A549 (cell line): Measurements from ENCODE around the gene VARS2. TPM values are rescaled to one million over a fixed set of nuclear protein-coding genes. Genes with fewer than 3 reads are reported as not detected.
A peak's percentile ranks its signal among the peaks of the same experiment; 100 is the strongest.
"Not testable (repeated sequence)": the region's sequence is repeated elsewhere in the genome, so short reads cannot be mapped to it uniquely, and the experiment has no call there.

Experiments used
- ATAC-seq, 2 experiments: fragments of 200-7000 bp in 1 of 2; fragments of >200 bp in 1 of 2; cut with Nextera tagmentation in 1 of 2; cut with Tn5 transposase in 1 of 2; 3 replicates each; pipeline versions ENCODE4 v1.8.0 to v1.9.1; 2018 to 2020; ENCODE audit warnings: mild to moderate bottlenecking in 1 of 2, moderate library complexity in 1 of 2
- CTCF ChIA-PET: fragments of 300-600 bp; sonication (Branson Sonifier 250); formaldehyde crosslinking; extraction: SDS; loops from one replicate; lab custom pipeline; 2021; ENCODE audit warnings: antibody characterized with exemption, inconsistent platforms; lab: Yijun Ruan, JAX
- POLR2A ChIA-PET: fragments of 350-600 bp; formaldehyde crosslinking; extraction: SDS; loops from one replicate; lab custom pipeline; 2021; ENCODE audit warnings: antibody characterized with exemption, inconsistent platforms; lab: Yijun Ruan, JAX
- DNase-seq, 2 experiments: peaks; one replicate each; pipeline versions ENCODE4 v3.0.0 to v3.0.0-alpha.2; 2011 to 2016; ENCODE audit warnings: low read depth in 1 of 2, low spot score in 1 of 2
- FAIRE-seq: peaks from 2 replicates; lab custom pipeline; 2011; peaks lifted over from hg19 to GRCh38; lab: Jason Lieb, UNC
- H3K27ac ChIP-seq, 2 experiments: fragments of >200 bp; sonication (Bioruptor Twin); formaldehyde crosslinking; 3 replicates each; pipeline ENCODE4 v1.5.1; 2016 to 2017
- H3K4me1 ChIP-seq: fragments of >200 bp; sonication (Bioruptor Twin); formaldehyde crosslinking; 3 replicates; pipeline ENCODE4 v1.6.1; 2016
- H3K4me2 ChIP-seq: fragments of >200 bp; sonication (Bioruptor Twin); formaldehyde crosslinking; 3 replicates; pipeline ENCODE4 v1.6.1; 2016
- H3K4me3 ChIP-seq: fragments of >200 bp; sonication (Bioruptor Twin); formaldehyde crosslinking; 3 replicates; pipeline ENCODE4 v1.5.1; 2016
- H3K9me3 ChIP-seq: fragments of >200 bp; sonication (Bioruptor Twin); formaldehyde crosslinking; 3 replicates; pipeline ENCODE4 v1.6.1; 2016
- CEBPB ChIP-seq, 2 experiments: fragments of >200 bp in 1 of 2; sonication (Bioruptor Twin) in 1 of 2; formaldehyde crosslinking in 1 of 2; IDR thresholded peaks; 2 replicates each; pipeline ENCODE4 v1.6.1; 2012 to 2016
- CHD4 ChIP-seq: fragments of 200-600 bp; sonication (generic); IDR thresholded peaks from 2 replicates; pipeline ENCODE4 v1.6.1; 2016; ENCODE audit warnings: antibody characterized with exemption, mild to moderate bottlenecking, borderline replicate concordance
- EHF ChIP-seq: fragments of 250-450 bp; sonication (Bioruptor Pico); IDR thresholded peaks from 2 replicates; pipeline ENCODE4 v1.5.0; 2020; ENCODE audit warnings: mild to moderate bottlenecking
- EHMT2 ChIP-seq: fragments of 200-600 bp; sonication (generic); IDR thresholded peaks from 2 replicates; pipeline ENCODE4 v1.6.1; 2016; ENCODE audit warnings: antibody characterized with exemption, low read depth, mild to moderate bottlenecking, moderate library complexity
- ESRRA ChIP-seq: fragments of 150-350 bp; IDR thresholded peaks from 2 replicates; pipeline ENCODE4 v1.6.1; 2014; ENCODE audit warnings: mild to moderate bottlenecking, low read length, borderline replicate concordance
- FOXS1 ChIP-seq: fragments of 250-450 bp; sonication (Bioruptor Pico); IDR thresholded peaks from 2 replicates; pipeline ENCODE4 v1.5.0; 2020; ENCODE audit warnings: mild to moderate bottlenecking, moderate library complexity
- GATA3 ChIP-seq: IDR thresholded peaks from 2 replicates; pipeline ENCODE4 v1.6.1; 2012; ENCODE audit warnings: borderline replicate concordance
- HDAC2 ChIP-seq: fragments of 200-600 bp; sonication (generic); IDR thresholded peaks from 2 replicates; pipeline ENCODE4 v1.6.1; 2016
- HOXB13 ChIP-seq: fragments of 250-450 bp; sonication (Bioruptor Pico); IDR thresholded peaks from 2 replicates; pipeline ENCODE4 v1.5.0; 2020; ENCODE audit warnings: low read depth, mild to moderate bottlenecking, moderate library complexity
- HOXB5 ChIP-seq: fragments of 250-450 bp; sonication (Bioruptor Pico); IDR thresholded peaks from 2 replicates; pipeline ENCODE4 v1.5.0; 2020; ENCODE audit warnings: mild to moderate bottlenecking, moderate library complexity
- JUN ChIP-seq, 2 experiments: fragments of >200 bp; sonication (Bioruptor Twin); formaldehyde crosslinking; IDR thresholded peaks; 2 replicates in 1 of 2; 3 replicates in 1 of 2; pipeline ENCODE4 v1.6.1; 2016 to 2017
- MAFK ChIP-seq: fragments of 450-650 bp; IDR thresholded peaks from 2 replicates; pipeline ENCODE4 v1.6.1; 2014; ENCODE audit not compliant: partially characterized antibody
- MYC ChIP-seq: IDR thresholded peaks from 2 replicates; pipeline ENCODE4 v1.6.1; 2012; ENCODE audit warnings: mild to moderate bottlenecking, inconsistent platforms, low read length, improper control_type of control experiment, borderline replicate concordance
- PHF8 ChIP-seq: fragments of 200-600 bp; sonication (generic); IDR thresholded peaks from 2 replicates; pipeline ENCODE4 v1.6.1; 2016; ENCODE audit warnings: low read depth, mild to moderate bottlenecking, antibody characterized with exemption, moderate library complexity, borderline replicate concordance
- RAD21 ChIP-seq, 2 experiments: fragments of >200 bp in 1 of 2; sonication (Bioruptor Twin) in 1 of 2; formaldehyde crosslinking in 1 of 2; IDR thresholded peaks in 1 of 2; conservative IDR thresholded peaks in 1 of 2; 2 replicates in 1 of 2; 3 replicates in 1 of 2; pipeline ENCODE4 v1.6.1; 2012 to 2018; ENCODE audit warnings: inconsistent platforms in 1 of 2
- RARB ChIP-seq: fragments of 250-450 bp; sonication (Bioruptor Pico); IDR thresholded peaks from 2 replicates; pipeline ENCODE4 v1.8.0; 2021; ENCODE audit warnings: mild to moderate bottlenecking, moderate library complexity
- SMC3 ChIP-seq: fragments of >200 bp; sonication (Bioruptor Twin); formaldehyde crosslinking; IDR thresholded peaks from 3 replicates; pipeline ENCODE4 v1.6.1; 2018; ENCODE audit warnings: inconsistent platforms
- SREBF2 ChIP-seq: fragments of 450-650 bp; IDR thresholded peaks from 2 replicates; pipeline ENCODE4 v1.6.1; 2014; ENCODE audit warnings: mild to moderate bottlenecking, moderate library complexity
- TFCP2L1 ChIP-seq: fragments of 250-450 bp; sonication (Bioruptor Pico); IDR thresholded peaks from 2 replicates; pipeline ENCODE4 v1.5.0; 2021; ENCODE audit warnings: mild to moderate bottlenecking
- ZC3H11A ChIP-seq: fragments of 450-650 bp; IDR thresholded peaks from 2 replicates; pipeline ENCODE4 v1.6.1; 2014; ENCODE audit warnings: antibody characterized with exemption, mild to moderate bottlenecking
- WGBS: methylation state at CpG from one replicate; pipeline ENCODE4 v1.1.6; 2017; ENCODE audit errors: missing lambda C conversion rate; 5-methylcytosine and 5-hydroxymethylcytosine counted together
- polyA plus RNA-seq, 4 experiments: library from polyadenylated mRNA; depleted of rRNA in 3 of 4; stranded (reverse); fragments of >200 nt; fragmentation: RNase III in 1 of 4; extraction: RNeasy Plus Mini Kit Qiagen cat#74134 plus additional on column Dnase treatment in 1 of 4; gene quantifications; 2 replicates in 3 of 4; 3 replicates in 1 of 4; pipeline ENCODE4 v1.2.3, GENCODE V29; 2011 to 2017
- TF ChIP-seq, protein P1 (sequence below): fragments of >200 bp; sonication (Bioruptor Twin); formaldehyde crosslinking; IDR thresholded peaks from 3 replicates; pipeline ENCODE4 v1.6.1; 2016
- TF ChIP-seq, protein P2 (sequence below): IDR thresholded peaks from 2 replicates; pipeline ENCODE4 v1.6.1; 2012

The VARS2 gene
- polyA plus RNA-seq, 2 of the 4 experiments (the other 2 are of a cell fraction), result 15.0 to 15.5 TPM

DNA sequence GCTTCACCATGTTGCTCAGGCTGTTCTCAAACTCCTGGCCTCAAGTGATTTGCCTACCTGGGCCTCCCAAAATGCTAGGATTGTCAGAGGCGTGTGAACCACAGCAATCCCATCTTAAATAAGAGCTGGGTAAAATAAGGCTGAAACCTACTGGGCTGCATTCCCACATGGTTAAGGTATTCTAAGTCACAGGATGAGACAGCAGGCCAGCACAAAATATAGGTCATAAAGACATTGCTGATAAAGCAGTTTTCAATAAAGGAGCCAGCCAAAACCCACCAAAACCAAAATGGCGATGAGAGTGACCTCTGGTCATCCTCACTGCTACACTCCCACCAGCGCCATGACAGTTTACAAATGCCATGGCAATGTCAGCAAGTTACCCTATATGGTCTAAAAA lies 40.2 kb upstream of the VARS2 start:
- CTCF ChIA-PET, FAIRE-seq, POLR2A ChIA-PET, H3K27ac ChIP-seq: not testable (repeated sequence)
- peak; percentile 64 for TF ChIP-seq MAFK
- TF ChIP-seq, all 56 proteins: peak for 1; not testable (repeated sequence) for 55
- not testable (repeated sequence) for H3K4me2 ChIP-seq, H3K4me3 ChIP-seq, ATAC-seq, DNase-seq
- 83% methylated on average over 3 of the region's 3 CpGs for WGBS
- peaks cover 17% of the 10 kb centered on the region; the same call in 2 of the 3 replicates for H3K9me3 ChIP-seq
- peaks cover 11% of the 10 kb centered on the region for H3K4me1 ChIP-seq

DNA sequence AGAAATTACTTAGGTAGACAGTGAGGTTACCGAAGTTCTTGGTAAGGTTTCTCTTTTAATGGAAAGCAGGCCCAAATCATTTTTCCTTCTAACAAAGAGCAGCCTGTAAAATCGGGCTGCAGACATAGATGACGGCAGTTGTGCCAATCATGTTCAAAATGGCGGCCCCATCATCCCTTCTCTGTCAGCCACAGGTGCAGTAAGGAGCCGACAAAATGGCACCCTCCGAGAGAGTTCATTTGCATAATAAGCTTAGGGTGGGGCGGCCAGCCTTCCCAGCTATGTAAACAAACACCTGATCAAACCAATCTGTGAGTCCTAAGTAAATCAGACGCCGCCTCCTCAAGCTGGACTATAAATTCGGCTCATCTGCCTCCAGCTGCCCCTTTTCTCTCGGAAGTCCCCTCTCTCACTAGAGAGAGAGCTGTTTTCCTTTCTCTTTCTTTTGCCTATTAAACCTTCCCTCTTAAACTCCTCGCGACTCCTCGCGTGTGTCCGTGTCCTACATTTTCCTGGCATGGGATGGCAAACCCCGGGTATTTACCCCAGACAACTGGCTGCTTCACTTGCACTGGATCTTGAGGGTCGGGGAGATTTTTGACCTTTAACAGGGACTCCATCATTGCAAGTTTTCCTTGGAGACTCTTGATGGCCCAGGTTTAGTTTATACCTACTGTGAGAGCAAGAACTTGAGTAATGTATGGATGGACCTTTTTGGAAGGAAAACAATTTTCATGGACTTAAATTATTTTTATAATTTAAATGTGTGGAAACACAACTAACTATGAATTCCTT lies 38.6 kb upstream of the VARS2 start:
- Histone ChIP-seq H3K27ac (no peak overlapping the region), H3K4me1 (peaks cover 11% of the 10 kb centered on the region), H3K9me3 (peaks cover 17% of the 10 kb centered on the region; the same call in 2 of the 3 replicates), H3K4me2 (no peak overlapping the region), H3K4me3 (no peak overlapping the region)
- FAIRE-seq (no peak), ATAC-seq (no peak), DNase-seq (no peak)
- WGBS, result 91% methylated on average over 18 of the region's 18 CpGs
- POLR2A ChIA-PET, result no interaction called here
- TF ChIP-seq FOXS1 (CRISPR knock-in tag), result no peak
- no peak for TF ChIP-seq ZC3H11A
- TF ChIP-seq ESRRA, result no peak
- no peak for TF ChIP-seq CHD4
- TF ChIP-seq, protein P1, sequence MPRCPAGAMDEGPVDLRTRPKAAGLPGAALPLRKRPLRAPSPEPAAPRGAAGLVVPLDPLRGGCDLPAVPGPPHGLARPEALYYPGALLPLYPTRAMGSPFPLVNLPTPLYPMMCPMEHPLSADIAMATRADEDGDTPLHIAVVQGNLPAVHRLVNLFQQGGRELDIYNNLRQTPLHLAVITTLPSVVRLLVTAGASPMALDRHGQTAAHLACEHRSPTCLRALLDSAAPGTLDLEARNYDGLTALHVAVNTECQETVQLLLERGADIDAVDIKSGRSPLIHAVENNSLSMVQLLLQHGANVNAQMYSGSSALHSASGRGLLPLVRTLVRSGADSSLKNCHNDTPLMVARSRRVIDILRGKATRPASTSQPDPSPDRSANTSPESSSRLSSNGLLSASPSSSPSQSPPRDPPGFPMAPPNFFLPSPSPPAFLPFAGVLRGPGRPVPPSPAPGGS, result no peak
- TF ChIP-seq CEBPB (IDR thresholded peaks at IDR 0.05), result no peak
- no peak for TF ChIP-seq HDAC2
- TF ChIP-seq MYC, result no peak
- no peak for TF ChIP-seq EHMT2
- no peak for TF ChIP-seq SMC3
- no peak for TF ChIP-seq SREBF2
- no peak for TF ChIP-seq EHF (CRISPR knock-in tag)
- TF ChIP-seq, protein P2, sequence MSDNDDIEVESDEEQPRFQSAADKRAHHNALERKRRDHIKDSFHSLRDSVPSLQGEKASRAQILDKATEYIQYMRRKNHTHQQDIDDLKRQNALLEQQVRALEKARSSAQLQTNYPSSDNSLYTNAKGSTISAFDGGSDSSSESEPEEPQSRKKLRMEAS, result no peak
- CTCF ChIA-PET, result interaction anchor here (1.0 to 5.0 kb wide), 4 partner anchors 35 to 153 kb away, joined by 4 to 62 read pairs (median 8); no protein-coding TSS in a partner anchor

DNA sequence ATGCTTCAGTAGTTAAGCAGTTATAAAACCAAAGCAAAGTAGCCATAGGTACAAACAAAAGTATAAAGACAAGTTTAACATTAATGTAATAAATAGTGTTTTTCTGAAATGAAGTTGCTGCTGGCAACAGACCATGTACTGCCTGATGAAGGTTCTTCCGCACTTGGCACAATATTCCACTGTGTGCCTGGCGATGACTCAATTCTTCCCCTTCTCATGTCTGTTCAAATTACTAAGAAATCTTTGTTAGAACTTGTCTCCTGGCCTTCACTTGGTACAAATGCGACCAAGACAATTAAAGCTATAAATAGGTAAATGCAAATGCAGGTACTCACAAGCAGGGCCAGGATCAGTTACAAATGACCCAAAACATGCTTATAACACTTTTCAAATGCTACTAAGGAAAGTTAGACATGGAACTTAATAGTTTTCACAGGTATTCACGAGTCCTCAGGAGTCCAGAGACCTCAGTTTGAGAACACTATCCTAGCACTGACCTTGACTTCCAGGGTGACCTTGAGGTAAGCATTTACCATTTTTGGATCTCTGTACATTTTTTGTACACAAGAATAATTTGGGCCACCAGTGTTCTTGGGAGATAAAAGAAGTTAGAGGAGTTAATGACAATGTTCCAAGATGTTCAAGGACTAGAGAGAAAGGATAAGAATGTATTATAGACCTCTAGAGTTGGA lies 37.9 kb upstream of the VARS2 start:
- 81% methylated on average over 4 of the region's 4 CpGs for WGBS
- H3K9me3 ChIP-seq, result peaks cover 17% of the 10 kb centered on the region; the same call in 2 of the 3 replicates
- no peak overlapping the region for H3K4me2 ChIP-seq
- ATAC-seq (no peak), FAIRE-seq (no peak), DNase-seq (no peak)
- POLR2A ChIA-PET, result no interaction called here
- CTCF ChIA-PET, result interaction anchor here (1.0 to 5.0 kb wide), 16 partner anchors 14 to 202 kb away, joined by 3 to 62 read pairs (median 6); no protein-coding TSS in a partner anchor
- no peak overlapping the region for H3K4me3 ChIP-seq
- TF ChIP-seq RARB (CRISPR knock-in tag) (no peak), MYC (no peak), MAFK (no peak), EHMT2 (no peak), HOXB13 (no peak), RAD21 (conservative IDR thresholded peaks at IDR 0.05 in 1 of 2, IDR thresholded peaks at IDR 0.05 in 1 of 2) (no peak), GATA3 (no peak), FOXS1 (CRISPR knock-in tag) (no peak), HOXB5 (CRISPR knock-in tag) (no peak), CHD4 (no peak), PHF8 (no peak), EHF (CRISPR knock-in tag) (no peak), JUN (IDR thresholded peaks at IDR 0.05) (no peak), CEBPB (IDR thresholded peaks at IDR 0.05) (no peak), TFCP2L1 (no peak)
- TF ChIP-seq, protein P1, result no peak
- TF ChIP-seq, protein P2, result no peak
- H3K27ac ChIP-seq, result no peak overlapping the region
- peaks cover 11% of the 10 kb centered on the region for H3K4me1 ChIP-seq
